Vagina (tissue), 2 donors: Measurements from ENCODE around the gene DLG5. TPM values are rescaled to one million over a fixed set of nuclear protein-coding genes. Genes with fewer than 3 reads are reported as not detected.

Experiments used
- DNase-seq, 2 donors: peaks; one replicate each; pipeline ENCODE4 v3.0.0-alpha.2; 2017; ENCODE audit errors: extremely low spot score in 2 of 2
- H3K27ac ChIP-seq: fragments of 200-600 bp; sonication (generic); one replicate; pipeline ENCODE4 v1.5.1; 2019
- H3K27me3 ChIP-seq: fragments of 200-600 bp; sonication (generic); one replicate; pipeline ENCODE4 v1.5.1; 2019
- H3K36me3 ChIP-seq, 2 donors: fragments of 200-600 bp; sonication (generic); one replicate each; pipeline ENCODE4 v1.5.1; 2017 to 2019
- H3K4me1 ChIP-seq: fragments of 200-600 bp; sonication (generic); one replicate; pipeline ENCODE4 v1.5.1; 2019
- H3K4me3 ChIP-seq, 2 donors: fragments of 200-600 bp; sonication (generic); 1 replicate in 1 of 2; 2 replicates in 1 of 2; pipeline ENCODE4 v1.5.1; 2016 to 2019
- H3K9me3 ChIP-seq: fragments of 200-600 bp; sonication (generic); one replicate; pipeline ENCODE4 v1.5.1; 2019
- POLR2A ChIP-seq, 2 donors: fragments of 450-650 bp; IDR thresholded peaks; one replicate each; pipeline ENCODE4 v1.6.1; 2017; ENCODE audit warnings: antibody characterized with exemption in 2 of 2, mild to moderate bottlenecking in 2 of 2, moderate library complexity in 2 of 2
- POLR2AphosphoS5 ChIP-seq, 2 donors: sonication (generic); formaldehyde crosslinking; IDR thresholded peaks; one replicate each; pipeline ENCODE4 v1.9.0; 2017; ENCODE audit warnings: antibody characterized with exemption in 2 of 2, mild to moderate bottlenecking in 2 of 2, low read depth in 1 of 2; ENCODE audit not compliant: insufficient read depth in 1 of 2
- intact Hi-C: fragments of 100-400 bp; cut with DNase I; formaldehyde crosslinking; loops from one replicate; pipeline ENCODE4 v1.15.1; 2023
- total RNA-seq: library from RNA; depleted of rRNA; stranded (reverse); fragments of >200 nt; gene quantifications from one replicate; pipeline ENCODE4 v1.2.3, GENCODE V29; 2016
- TF ChIP-seq, protein P1 (sequence below), 3 experiments: fragments of 450-650 bp in 2 of 3; fragments of 200-600 bp in 1 of 3; sonication (generic) in 1 of 3; IDR thresholded peaks; one replicate each; pipeline ENCODE4 v1.5.1; 2017 to 2019; ENCODE audit warnings: antibody characterized with exemption in 3 of 3, mild to moderate bottlenecking in 2 of 3, moderate library complexity in 2 of 3

Gene DLG5
- total RNA-seq, 1 donor from 2014 or later: 57.5 TPM

DNA sequence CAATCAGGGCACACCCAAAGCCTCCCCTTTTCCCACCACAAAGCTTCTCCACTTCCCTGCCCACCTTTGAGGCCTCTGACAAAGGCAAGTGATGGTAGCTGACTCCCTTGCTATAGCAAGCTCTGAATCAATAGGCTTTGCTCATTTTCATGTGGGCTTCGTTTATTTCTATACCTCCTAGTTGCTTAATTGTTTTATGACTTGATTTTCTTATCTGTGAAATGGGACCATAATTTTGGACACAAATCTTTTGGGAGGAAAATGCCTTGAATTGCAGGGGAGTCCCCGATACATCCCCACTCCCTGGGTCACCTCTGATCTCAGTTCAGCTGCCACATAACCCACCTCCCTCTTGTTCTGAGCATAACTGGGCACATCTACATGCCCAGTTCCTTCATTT is 13.7 kb upstream of the DLG5 start:
- H3K36me3 ChIP-seq: no peaks in the 10 kb centered on the region
- intact Hi-C loops: no loop called here
- no peak overlapping the region for H3K4me3 ChIP-seq
- no peak for DNase-seq
- no peaks in the 10 kb centered on the region for H3K27me3 ChIP-seq
- no peaks in the 10 kb centered on the region for H3K9me3 ChIP-seq
- TF ChIP-seq POLR2A (IDR thresholded peaks at IDR 0.05) (no peak), POLR2AphosphoS5 (IDR thresholded peaks at IDR 0.05; ENCODE audit: insufficient read depth in 1 of 2, low read depth in 1 of 2) (no peak)
- TF ChIP-seq, protein P1, sequence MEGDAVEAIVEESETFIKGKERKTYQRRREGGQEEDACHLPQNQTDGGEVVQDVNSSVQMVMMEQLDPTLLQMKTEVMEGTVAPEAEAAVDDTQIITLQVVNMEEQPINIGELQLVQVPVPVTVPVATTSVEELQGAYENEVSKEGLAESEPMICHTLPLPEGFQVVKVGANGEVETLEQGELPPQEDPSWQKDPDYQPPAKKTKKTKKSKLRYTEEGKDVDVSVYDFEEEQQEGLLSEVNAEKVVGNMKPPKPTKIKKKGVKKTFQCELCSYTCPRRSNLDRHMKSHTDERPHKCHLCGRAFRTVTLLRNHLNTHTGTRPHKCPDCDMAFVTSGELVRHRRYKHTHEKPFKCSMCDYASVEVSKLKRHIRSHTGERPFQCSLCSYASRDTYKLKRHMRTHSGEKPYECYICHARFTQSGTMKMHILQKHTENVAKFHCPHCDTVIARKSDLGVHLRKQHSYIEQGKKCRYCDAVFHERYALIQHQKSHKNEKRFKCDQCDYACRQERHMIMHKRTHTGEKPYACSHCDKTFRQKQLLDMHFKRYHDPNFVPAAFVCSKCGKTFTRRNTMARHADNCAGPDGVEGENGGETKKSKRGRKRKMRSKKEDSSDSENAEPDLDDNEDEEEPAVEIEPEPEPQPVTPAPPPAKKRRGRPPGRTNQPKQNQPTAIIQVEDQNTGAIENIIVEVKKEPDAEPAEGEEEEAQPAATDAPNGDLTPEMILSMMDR (IDR thresholded peaks at IDR 0.05): no peak
- peak overlapping the region; percentile 39 for H3K27ac ChIP-seq
- peaks cover 17% of the 10 kb centered on the region for H3K4me1 ChIP-seq

DNA sequence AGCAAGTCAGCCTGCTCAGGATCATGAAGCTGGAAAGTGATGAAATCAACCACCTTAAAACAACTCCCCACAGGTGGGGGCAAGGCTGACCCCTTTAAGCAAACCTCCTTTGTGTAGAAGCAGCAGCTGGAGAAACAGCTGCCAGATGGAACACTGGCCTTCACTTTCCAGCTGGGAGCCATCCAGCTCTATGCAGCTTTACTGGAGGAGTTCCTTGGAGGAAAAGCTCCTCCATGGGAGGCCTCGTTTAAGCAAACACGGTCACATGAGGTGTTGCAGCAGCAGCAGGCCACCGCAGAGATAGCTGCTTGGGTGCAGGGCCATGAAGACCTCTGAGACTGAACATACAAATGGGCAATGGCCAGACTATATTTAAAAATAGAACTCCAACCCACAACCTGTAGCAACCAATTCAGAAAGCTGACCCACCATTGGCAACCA is 13.0 kb upstream of the DLG5 start:
- Histone ChIP-seq H3K27me3 (no peaks in the 10 kb centered on the region), H3K27ac (peak overlapping the region; percentile 39), H3K9me3 (no peaks in the 10 kb centered on the region), H3K4me3 (no peak overlapping the region), H3K36me3 (no peaks in the 10 kb centered on the region), H3K4me1 (peaks cover 17% of the 10 kb centered on the region)
- DNase-seq: no peak
- intact Hi-C loops: no loop called here
- TF ChIP-seq, protein P1 (IDR thresholded peaks at IDR 0.05): no peak
- peak in 1 of 2 donors; percentile 48 for TF ChIP-seq POLR2AphosphoS5 (IDR thresholded peaks at IDR 0.05; ENCODE audit: insufficient read depth in 1 of 2, low read depth in 1 of 2)

- DNase-seq: no peak
- no peaks in the 10 kb centered on the region for H3K36me3 ChIP-seq
- intact Hi-C loops: no loop called here
- peaks cover 17% of the 10 kb centered on the region for H3K4me1 ChIP-seq
- H3K4me3 ChIP-seq: no peak overlapping the region
- TF ChIP-seq POLR2AphosphoS5 (IDR thresholded peaks at IDR 0.05; ENCODE audit: insufficient read depth in 1 of 2, low read depth in 1 of 2) (no peak), POLR2A (IDR thresholded peaks at IDR 0.05) (no peak)
- TF ChIP-seq, protein P1 (IDR thresholded peaks at IDR 0.05): no peak
- no peaks in the 10 kb centered on the region for H3K9me3 ChIP-seq
- no peaks in the 10 kb centered on the region for H3K27me3 ChIP-seq
- no peak overlapping the region for H3K27ac ChIP-seq
These were observed 10.4 kb upstream of the DLG5 start for GRCh38 chr10:77936697-77937567.

- H3K4me1 ChIP-seq: peaks cover 8% of the 10 kb centered on the region
- H3K9me3 ChIP-seq: no peaks in the 10 kb centered on the region
- H3K27ac ChIP-seq: no peak overlapping the region
- no peak overlapping the region for H3K4me3 ChIP-seq
- intact Hi-C loops: no loop called here
- H3K27me3 ChIP-seq: no peaks in the 10 kb centered on the region
- no peak for DNase-seq
- TF ChIP-seq POLR2A (IDR thresholded peaks at IDR 0.05): no peak
- TF ChIP-seq, protein P1 (IDR thresholded peaks at IDR 0.05): no peak
- no peak for TF ChIP-seq POLR2AphosphoS5 (IDR thresholded peaks at IDR 0.05; ENCODE audit: insufficient read depth in 1 of 2, low read depth in 1 of 2)
- H3K36me3 ChIP-seq: no peaks in the 10 kb centered on the region
These were observed 5.6 kb upstream of the DLG5 start for GRCh38 chr10:77932016-77932715.
